ENCODE data around the gene PRDM16.

The PRDM16 gene

GRCh38 chr1:3403388-3404231, 334.6 kb downstream of the PRDM16 start:
- no peak overlapping the region for H3K4me2 ChIP-seq (ENCODE audit: low read depth, low read length, poor library complexity, severe bottlenecking)
- no peaks in the 10 kb centered on the region for H3K79me2 ChIP-seq (ENCODE audit: insufficient read depth, low read length)
- no peaks in the 10 kb centered on the region for H3F3A ChIP-seq (ENCODE audit: low read depth)
- no peak for TF ChIP-seq EZH2phosphoT487 (IDR thresholded peaks at IDR 0.05; ENCODE audit: borderline replicate concordance)
- TF ChIP-seq, protein P1, sequence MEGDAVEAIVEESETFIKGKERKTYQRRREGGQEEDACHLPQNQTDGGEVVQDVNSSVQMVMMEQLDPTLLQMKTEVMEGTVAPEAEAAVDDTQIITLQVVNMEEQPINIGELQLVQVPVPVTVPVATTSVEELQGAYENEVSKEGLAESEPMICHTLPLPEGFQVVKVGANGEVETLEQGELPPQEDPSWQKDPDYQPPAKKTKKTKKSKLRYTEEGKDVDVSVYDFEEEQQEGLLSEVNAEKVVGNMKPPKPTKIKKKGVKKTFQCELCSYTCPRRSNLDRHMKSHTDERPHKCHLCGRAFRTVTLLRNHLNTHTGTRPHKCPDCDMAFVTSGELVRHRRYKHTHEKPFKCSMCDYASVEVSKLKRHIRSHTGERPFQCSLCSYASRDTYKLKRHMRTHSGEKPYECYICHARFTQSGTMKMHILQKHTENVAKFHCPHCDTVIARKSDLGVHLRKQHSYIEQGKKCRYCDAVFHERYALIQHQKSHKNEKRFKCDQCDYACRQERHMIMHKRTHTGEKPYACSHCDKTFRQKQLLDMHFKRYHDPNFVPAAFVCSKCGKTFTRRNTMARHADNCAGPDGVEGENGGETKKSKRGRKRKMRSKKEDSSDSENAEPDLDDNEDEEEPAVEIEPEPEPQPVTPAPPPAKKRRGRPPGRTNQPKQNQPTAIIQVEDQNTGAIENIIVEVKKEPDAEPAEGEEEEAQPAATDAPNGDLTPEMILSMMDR (conservative IDR thresholded peaks at IDR 0.05; ENCODE audit: low read length) = 0 out of 2 replicates have a peak, but pooled peaks have one; percentile 30
- H3K9me2 ChIP-seq (replicated peaks; ENCODE audit: low read depth, low read length) = no peaks in the 10 kb centered on the region
- no peak overlapping the region for H3K4me3 ChIP-seq (ENCODE audit: low read length, poor library complexity, severe bottlenecking)
- H3K4me1 ChIP-seq (ENCODE audit: insufficient read depth, low read length, poor library complexity, severe bottlenecking) = no peaks in the 10 kb centered on the region
- no peak overlapping the region for H2AFZ ChIP-seq (ENCODE audit: low read length)
- H3K36me3 ChIP-seq (ENCODE audit: insufficient read depth, low read length) = peaks cover 4% of the 10 kb centered on the region; the same call in 1 of the 2 replicates
- H3K9ac ChIP-seq (ENCODE audit: low read depth, low read length, poor library complexity, severe bottlenecking) = no peak overlapping the region
- H4K20me1 ChIP-seq (ENCODE audit: insufficient read depth, low read length, poor library complexity, severe bottlenecking) = no peaks in the 10 kb centered on the region
- no peaks in the 10 kb centered on the region for H3K9me3 ChIP-seq (ENCODE audit: insufficient read depth, low read depth, low read length)
- no peaks in the 10 kb centered on the region for H3K27me3 ChIP-seq (ENCODE audit: insufficient read depth, low read length, poor library complexity, severe bottlenecking)

GRCh38 chr1:3404301-3404700, 335.3 kb downstream of the PRDM16 start:
- H3K27me3 ChIP-seq (ENCODE audit: insufficient read depth, low read length, poor library complexity, severe bottlenecking) = no peaks in the 10 kb centered on the region
- no peak overlapping the region for H2AFZ ChIP-seq (ENCODE audit: low read length)
- no peak for TF ChIP-seq EZH2phosphoT487 (IDR thresholded peaks at IDR 0.05; ENCODE audit: borderline replicate concordance)
- TF ChIP-seq, protein P1 (conservative IDR thresholded peaks at IDR 0.05; ENCODE audit: low read length) = no peak
- no peaks in the 10 kb centered on the region for H4K20me1 ChIP-seq (ENCODE audit: insufficient read depth, low read length, poor library complexity, severe bottlenecking)
- peaks cover 4% of the 10 kb centered on the region; the same call in 1 of the 2 replicates for H3K36me3 ChIP-seq (ENCODE audit: insufficient read depth, low read length)
- no peak overlapping the region for H3K9ac ChIP-seq (ENCODE audit: low read depth, low read length, poor library complexity, severe bottlenecking)
- no peaks in the 10 kb centered on the region for H3K9me2 ChIP-seq (replicated peaks; ENCODE audit: low read depth, low read length)
- H3K4me2 ChIP-seq (ENCODE audit: low read depth, low read length, poor library complexity, severe bottlenecking) = no peak overlapping the region
- H3F3A ChIP-seq (ENCODE audit: low read depth) = no peaks in the 10 kb centered on the region
- H3K79me2 ChIP-seq (ENCODE audit: insufficient read depth, low read length) = no peaks in the 10 kb centered on the region
- H3K4me1 ChIP-seq (ENCODE audit: insufficient read depth, low read length, poor library complexity, severe bottlenecking) = no peaks in the 10 kb centered on the region
- H3K4me3 ChIP-seq (ENCODE audit: low read length, poor library complexity, severe bottlenecking) = no peak overlapping the region
- no peaks in the 10 kb centered on the region for H3K9me3 ChIP-seq (ENCODE audit: insufficient read depth, low read depth, low read length)

DNA sequence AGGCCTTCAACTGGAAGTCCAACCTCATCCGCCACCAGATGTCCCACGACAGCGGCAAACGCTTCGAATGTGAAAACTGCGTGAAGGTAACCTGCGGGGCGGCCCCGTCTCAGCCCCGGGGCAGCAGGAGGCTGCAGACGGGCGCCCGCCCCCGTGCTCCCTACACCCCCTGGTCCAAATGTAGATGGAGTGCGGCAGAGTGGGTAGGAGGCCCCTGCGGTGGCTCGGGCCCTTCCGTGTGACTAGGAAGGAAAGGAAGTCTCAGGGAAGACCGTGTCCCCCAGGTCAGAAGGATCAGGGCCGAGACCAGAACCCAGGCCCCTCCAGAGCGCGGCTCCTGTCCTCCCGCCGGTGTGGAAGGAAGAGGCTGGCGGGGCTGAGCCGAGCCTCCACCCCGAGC, 335.8 kb downstream of the PRDM16 start:
- Histone ChIP-seq H3K4me3 (ENCODE audit: low read length, poor library complexity, severe bottlenecking) (no peak overlapping the region), H3K4me2 (ENCODE audit: low read depth, low read length, poor library complexity, severe bottlenecking) (no peak overlapping the region), H3K27me3 (ENCODE audit: insufficient read depth, low read length, poor library complexity, severe bottlenecking) (no peaks in the 10 kb centered on the region), H3K36me3 (ENCODE audit: insufficient read depth, low read length) (peaks cover 4% of the 10 kb centered on the region; the same call in 1 of the 2 replicates), H3K4me1 (ENCODE audit: insufficient read depth, low read length, poor library complexity, severe bottlenecking) (no peaks in the 10 kb centered on the region), H3K9me2 (replicated peaks; ENCODE audit: low read depth, low read length) (no peaks in the 10 kb centered on the region), H3K9me3 (ENCODE audit: insufficient read depth, low read depth, low read length) (no peaks in the 10 kb centered on the region), H3K79me2 (ENCODE audit: insufficient read depth, low read length) (no peaks in the 10 kb centered on the region), H4K20me1 (ENCODE audit: insufficient read depth, low read length, poor library complexity, severe bottlenecking) (no peaks in the 10 kb centered on the region), H3F3A (ENCODE audit: low read depth) (no peaks in the 10 kb centered on the region), H2AFZ (ENCODE audit: low read length) (no peak overlapping the region), H3K9ac (ENCODE audit: low read depth, low read length, poor library complexity, severe bottlenecking) (no peak overlapping the region)
- no peak for TF ChIP-seq EZH2phosphoT487 (IDR thresholded peaks at IDR 0.05; ENCODE audit: borderline replicate concordance)
- TF ChIP-seq, protein P1 (conservative IDR thresholded peaks at IDR 0.05; ENCODE audit: low read length) = no peak
